Measurements from ENCODE around the gene MEGF6. TPM values are rescaled to one million over a fixed set of nuclear protein-coding genes. Genes with fewer than 3 reads are reported as not detected.

Gene MEGF6
- total RNA-seq, result 1 to 10 TPM; 2.2 to 9.6 (median 4.4) TPM
- long read RNA-seq, result 0 reads

GRCh38 chr1:3611170-3612019 lies at the start of gene MEGF6:
Gene MEGF6, minus strand, starts transcription at chr1:3611508. Its CDS starts 240 bp downstream, at chr1:3611268.
- Histone ChIP-seq H3K27me3 (peaks cover 0 to 12% of the 10 kb centered on the region in 2 donors), H3K4me1 (peaks cover 0 to 9% (median 0%) of the 10 kb centered on the region in 4 donors), H3K4me3 (peak within 1 kb of the TSS; percentile 26 to 33 (median 31)), H3K36me3 (no peaks in the 10 kb centered on the region), H3K27ac (no peak within 1 kb of the TSS), H3K9me3 (no peaks in the 10 kb centered on the region)
- WGBS (ENCODE audit: insufficient coverage, low coverage, low lambda C conversion rate, missing lambda C conversion rate), result 2% methylated on average over 13 of the region's 87 CpGs
- TF ChIP-seq CTCF (IDR thresholded peaks at IDR 0.05) (no peak), POLR2A (IDR thresholded peaks at IDR 0.05) (no peak)
- ATAC-seq (peak; percentile 69 to 80 (median 72)), DNase-seq (peak in 2 of 3 donors; percentile 67 to 72)
- intact Hi-C loops (cut with DNase I), result no loop called here

- no peaks in the 10 kb centered on the region for H3K4me1 ChIP-seq
- DNase-seq (no peak), ATAC-seq (no peak)
- TF ChIP-seq POLR2A (IDR thresholded peaks at IDR 0.05) (no peak), CTCF (IDR thresholded peaks at IDR 0.05) (no peak)
- 89% methylated on average over 2 of the region's 2 CpGs for WGBS (ENCODE audit: insufficient coverage, low coverage, low lambda C conversion rate, missing lambda C conversion rate)
- H3K4me3 ChIP-seq, result no peak overlapping the region
- H3K36me3 ChIP-seq, result no peaks in the 10 kb centered on the region
- no peak overlapping the region for H3K27ac ChIP-seq
- H3K9me3 ChIP-seq, result no peaks in the 10 kb centered on the region
- intact Hi-C loops (cut with DNase I), result no loop called here
- no peaks in the 10 kb centered on the region for H3K27me3 ChIP-seq
Measured at GRCh38 chr1:3660704-3661103, 49.4 kb upstream of the MEGF6 start.

- WGBS (ENCODE audit: insufficient coverage, low coverage, low lambda C conversion rate, missing lambda C conversion rate), result 76% methylated on average over 7 of the region's 15 CpGs
- Histone ChIP-seq H3K36me3 (no peaks in the 10 kb centered on the region), H3K27ac (no peak overlapping the region), H3K4me3 (no peak overlapping the region), H3K27me3 (peaks cover 0 to 5% of the 10 kb centered on the region in 2 donors), H3K4me1 (no peaks in the 10 kb centered on the region), H3K9me3 (no peaks in the 10 kb centered on the region)
- DNase-seq (peak in 1 of 3 donors; percentile 9), ATAC-seq (no peak)
- intact Hi-C loops (cut with DNase I), result no loop called here
- no peak for TF ChIP-seq CTCF (IDR thresholded peaks at IDR 0.05)
Measured at GRCh38 chr1:3659093-3659492, 47.8 kb upstream of the MEGF6 start.

- H3K27me3 ChIP-seq, result peaks cover 0 to 7% of the 10 kb centered on the region in 2 donors
- TF ChIP-seq CTCF (IDR thresholded peaks at IDR 0.05), result no peak
- TF ChIP-seq POLR2A (IDR thresholded peaks at IDR 0.05), result no peak
- DNase-seq, result no peak
Measured at GRCh38 chr1:3658231-3658615, 46.9 kb upstream of the MEGF6 start.

More at GRCh38 chr1:3658231-3658615, 46.9 kb upstream of the MEGF6 start:
- Histone ChIP-seq H3K27ac (no peak overlapping the region), H3K4me3 (no peak overlapping the region), H3K36me3 (no peaks in the 10 kb centered on the region), H3K9me3 (no peaks in the 10 kb centered on the region), H3K4me1 (no peaks in the 10 kb centered on the region)
- no peak for ATAC-seq
- intact Hi-C loops (cut with DNase I), result no loop called here
- 61% methylated on average over 10 of the region's 14 CpGs for WGBS (ENCODE audit: insufficient coverage, low coverage, low lambda C conversion rate, missing lambda C conversion rate)

Data from right lobe of liver (tissue), 6 donors.